Stimulated activated CD4-positive, alpha-beta T cell treated with anti-CD3 and anti-CD28 coated beads, TNF-alpha, amount 100 ng/mL, for 4 hours (primary cell): ENCODE measurements around the gene CABP7.

Experiments used
- DNase-seq, 3 experiments: peaks; one replicate each; pipeline ENCODE4 v3.0.0-alpha.2; 2020; ENCODE audit warnings: low read depth in 3 of 3

The CABP7 gene

GRCh38 chr22:29702000-29702930 lies 17.5 kb upstream of the CABP7 start:
- no peak for DNase-seq

DNA sequence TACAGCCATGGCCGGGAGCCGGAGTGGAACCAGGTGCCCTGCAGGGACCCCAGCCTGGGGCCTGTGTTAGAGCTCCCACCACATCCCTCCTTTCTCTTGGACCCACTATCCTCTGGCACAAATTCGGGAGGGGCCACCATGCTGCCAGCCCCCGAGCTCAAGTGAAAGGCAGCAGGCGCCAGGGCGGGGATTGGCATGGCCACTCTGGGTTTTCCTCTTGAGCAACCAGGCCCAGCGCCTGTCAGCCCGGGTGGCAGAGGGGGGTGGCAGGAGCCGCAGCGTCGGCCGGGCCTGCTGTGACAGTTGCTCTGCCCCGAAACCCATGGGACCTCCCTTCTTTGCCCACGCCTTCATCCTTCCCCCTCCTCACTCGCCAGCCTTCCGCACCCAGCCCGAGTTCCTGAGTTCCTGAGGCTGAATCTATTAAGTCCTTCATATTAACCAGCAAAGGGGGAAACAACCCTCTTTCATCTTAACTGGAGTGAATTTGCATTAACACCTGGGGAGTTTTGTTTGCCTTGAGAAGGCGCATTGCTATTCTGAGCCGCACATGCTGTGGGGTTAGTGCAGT lies 16.8 kb upstream of the CABP7 start:
- DNase-seq = no peak

GRCh38 chr22:29703569-29704195 lies 16.1 kb upstream of the CABP7 start:
- no peak for DNase-seq

DNA sequence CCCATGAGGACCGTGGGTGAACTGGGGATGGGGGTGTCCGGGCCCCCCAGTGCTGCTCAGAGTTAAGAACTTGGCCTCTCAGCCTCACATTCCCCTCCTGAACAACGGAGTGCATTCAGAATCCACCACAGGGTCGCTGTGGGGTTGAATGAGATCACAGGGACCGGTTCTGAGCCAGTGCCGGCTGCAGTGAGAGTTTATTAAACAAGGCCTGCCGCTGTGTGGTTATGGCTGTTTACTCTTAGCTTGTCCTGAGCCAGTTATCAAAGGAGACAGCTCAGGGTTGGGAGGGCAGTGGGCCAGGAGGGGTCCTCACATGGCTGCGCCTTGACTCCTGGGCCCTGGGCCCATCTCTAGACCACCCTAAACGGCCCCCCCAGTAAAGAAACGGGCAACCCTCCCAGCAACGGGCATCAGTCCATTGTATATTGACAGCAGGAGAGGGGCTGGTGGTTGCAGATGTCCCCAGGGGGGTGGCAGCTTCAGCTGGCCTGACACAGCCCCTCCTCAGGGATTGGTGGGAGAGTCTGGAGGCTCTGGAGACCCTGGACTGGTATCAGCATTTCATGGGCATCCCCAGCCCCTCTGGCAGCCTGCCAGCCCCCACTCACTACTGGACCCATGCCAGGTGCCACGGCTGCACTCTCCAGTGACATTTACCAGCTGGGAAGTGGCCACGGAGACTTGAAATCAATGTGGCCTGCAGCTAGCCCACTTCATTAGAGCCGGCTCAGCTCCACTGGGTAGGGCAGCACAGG lies 15.1 kb upstream of the CABP7 start:
- DNase-seq = no peak

GRCh38 chr22:29705651-29706050 lies 14.2 kb upstream of the CABP7 start:
- no peak for DNase-seq

DNA sequence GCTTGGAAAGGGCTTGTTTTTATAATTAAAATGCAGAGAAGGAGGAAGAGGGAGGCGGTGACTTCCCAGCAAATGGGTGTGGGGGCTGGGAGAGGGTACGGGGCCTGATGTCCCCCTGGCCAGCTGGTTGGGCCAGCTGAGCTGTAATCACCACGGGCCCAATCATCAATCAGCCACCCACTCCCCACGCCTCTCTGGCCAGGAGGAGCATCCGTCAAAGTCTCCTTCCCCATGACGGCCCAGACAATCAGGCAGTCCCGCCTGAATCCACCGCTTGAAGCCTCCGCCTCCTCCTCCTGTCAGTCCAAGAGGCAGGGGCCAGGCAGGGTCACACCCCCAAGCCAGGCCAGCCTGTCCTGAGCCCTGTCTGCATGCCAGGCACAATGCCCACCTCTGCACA lies 13.3 kb upstream of the CABP7 start:
- no peak for DNase-seq

DNA sequence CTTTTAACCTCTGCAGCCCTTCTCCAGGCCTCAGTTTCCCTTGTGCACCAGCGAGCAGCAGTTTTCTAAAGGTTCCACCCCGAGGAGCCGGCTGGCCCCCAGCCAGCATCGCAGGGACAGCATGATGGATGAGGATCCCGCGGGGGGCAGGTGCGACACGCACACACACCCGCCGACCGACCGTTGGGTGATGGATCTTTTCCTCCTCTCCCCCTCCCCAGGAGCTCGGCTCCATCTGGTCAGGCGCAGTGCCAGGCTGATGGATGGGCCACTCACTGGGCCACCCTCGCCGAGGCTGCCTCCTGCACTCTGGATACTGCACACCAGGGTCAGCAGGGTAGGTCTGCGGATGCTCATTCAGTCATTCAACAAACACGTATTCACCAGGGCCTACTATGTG lies 12.8 kb upstream of the CABP7 start:
- no peak for DNase-seq

DNA sequence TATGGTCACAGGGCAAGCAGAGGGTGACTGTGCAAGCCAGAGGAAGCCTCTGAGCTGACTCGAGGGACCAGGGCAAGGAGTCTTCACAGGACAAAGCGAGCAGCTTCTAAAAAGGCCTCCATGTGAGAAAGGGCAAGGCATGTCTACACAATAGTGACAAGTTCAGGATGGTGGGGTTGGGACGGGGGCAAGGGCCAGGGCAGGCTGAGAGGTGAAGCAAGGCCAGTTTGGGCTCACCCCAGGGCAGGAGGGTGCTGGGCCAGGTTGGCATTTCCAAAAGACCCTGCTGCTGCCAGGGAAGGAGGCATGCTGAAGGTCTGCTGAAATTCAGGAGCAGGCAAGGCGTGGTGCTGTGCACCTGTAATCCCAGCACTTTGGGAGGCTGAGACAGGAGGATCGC lies 12.3 kb upstream of the CABP7 start:
- DNase-seq = no peak

- DNase-seq = no peak
Measured at GRCh38 chr22:29710193-29710592, 9.6 kb upstream of the CABP7 start.

GRCh38 chr22:29710922-29711593 lies 8.7 kb upstream of the CABP7 start:
- DNase-seq = no peak

DNA sequence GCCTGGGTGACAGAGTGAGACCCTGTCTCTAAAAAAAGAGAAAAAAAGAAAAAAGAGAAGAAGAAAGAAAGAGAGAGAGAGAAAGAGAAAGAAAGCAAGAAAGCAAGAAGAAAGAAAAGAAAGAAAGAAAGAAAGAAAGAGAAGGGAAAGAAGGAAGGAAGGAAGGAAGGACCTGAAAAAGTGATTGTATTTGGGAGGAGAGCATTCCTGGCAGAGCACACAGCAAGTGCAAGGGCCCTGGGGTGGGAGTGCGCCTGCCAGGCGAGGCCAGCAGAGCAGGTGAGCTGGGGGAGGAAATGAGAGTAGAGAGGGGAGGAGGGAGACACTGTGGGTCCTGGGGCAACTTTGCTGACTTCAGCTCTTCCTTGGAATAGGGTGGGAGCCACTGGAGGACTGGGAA lies 7.7 kb upstream of the CABP7 start:
- DNase-seq = no peak

DNA sequence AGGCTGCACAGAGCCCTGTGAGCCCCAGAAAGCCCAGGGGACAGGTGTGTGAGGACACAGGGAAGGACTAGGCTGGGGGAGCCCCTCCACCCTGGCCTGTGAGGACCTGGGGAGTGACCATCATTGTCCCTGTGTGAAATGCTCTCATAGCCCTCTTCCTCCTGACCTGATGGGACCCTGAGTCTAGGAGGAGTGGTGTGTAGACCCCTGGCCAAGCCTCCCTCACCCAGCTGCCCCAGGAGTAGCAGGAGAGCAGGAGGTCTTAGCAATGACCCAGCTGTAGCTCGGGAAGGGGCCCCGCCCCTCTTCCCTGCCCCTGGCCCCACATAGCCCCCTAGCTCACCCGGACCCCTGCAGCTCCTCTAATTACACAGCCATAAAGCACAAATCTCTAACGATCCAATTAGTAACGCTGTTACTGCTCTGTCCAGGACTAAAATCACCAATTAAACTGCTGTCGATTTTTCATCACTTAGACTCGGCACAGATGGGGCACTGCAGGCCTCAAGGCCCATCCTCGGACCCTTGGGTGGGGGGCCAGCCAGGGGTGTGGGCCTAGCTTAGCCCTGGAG lies 6.6 kb upstream of the CABP7 start:
- DNase-seq = no peak

DNA sequence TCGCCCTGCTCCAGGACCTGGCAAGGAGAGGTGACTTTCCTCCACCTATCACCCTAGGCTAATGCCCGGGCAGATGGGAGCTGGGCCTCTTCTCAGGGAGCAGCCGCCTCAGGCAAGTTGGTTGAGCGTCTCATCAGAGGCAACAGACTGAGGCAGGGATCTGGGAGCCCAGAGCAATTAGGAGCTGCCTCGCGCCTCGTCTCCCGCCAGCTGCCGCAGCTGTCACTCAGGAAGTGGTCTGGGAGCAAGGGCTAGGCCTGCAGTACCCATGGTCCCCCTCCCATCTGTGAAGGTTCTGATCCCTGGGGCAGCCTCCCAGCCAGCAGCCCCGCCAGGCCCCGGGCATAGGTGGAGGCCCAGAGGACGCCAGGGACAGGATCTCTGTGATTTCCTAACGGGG lies 4.6 kb upstream of the CABP7 start:
- DNase-seq = no peak

DNA sequence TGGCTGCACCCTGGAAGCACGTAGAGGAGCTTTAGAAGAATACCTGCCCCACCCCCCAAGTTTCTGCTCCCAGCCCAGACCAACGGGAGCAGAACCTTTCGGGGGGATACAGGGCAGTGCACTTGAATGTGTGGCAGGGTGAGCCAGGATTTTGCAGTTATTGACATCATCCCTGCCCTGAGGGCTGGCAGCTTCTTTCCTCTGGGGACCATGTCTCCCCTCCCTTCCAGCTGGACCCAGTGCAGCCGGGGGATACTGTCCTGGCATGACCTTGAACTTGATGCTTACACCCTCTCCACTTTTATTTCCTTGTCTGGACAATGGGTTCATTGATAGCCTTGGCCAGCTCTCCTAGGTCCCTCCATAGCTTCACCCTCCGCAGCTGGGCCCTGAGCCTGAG lies 4.1 kb upstream of the CABP7 start:
- DNase-seq = no peak

GRCh38 chr22:29716814-29717545 lies 2.8 kb upstream of the CABP7 start:
- no peak for DNase-seq

DNA sequence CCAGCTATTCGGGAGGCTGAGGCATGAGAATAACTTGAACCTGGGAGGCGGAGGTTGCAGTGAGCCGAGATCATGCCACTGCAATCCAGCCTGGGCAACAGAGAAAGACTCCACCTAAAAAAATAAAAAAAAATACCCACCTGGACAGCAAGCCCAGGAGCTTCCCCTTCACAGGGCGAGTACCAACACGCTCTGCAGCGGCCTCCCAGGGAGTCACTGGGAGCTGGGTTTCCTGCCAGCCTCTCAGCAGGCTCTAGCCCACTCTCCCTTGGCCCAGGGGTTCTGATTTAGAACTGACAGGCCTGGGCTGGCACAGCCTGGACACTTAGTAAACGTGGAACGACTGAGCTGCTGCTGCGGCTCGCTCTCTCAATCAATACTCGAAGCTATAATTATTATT lies 2.0 kb upstream of the CABP7 start:
- no peak for DNase-seq

DNA sequence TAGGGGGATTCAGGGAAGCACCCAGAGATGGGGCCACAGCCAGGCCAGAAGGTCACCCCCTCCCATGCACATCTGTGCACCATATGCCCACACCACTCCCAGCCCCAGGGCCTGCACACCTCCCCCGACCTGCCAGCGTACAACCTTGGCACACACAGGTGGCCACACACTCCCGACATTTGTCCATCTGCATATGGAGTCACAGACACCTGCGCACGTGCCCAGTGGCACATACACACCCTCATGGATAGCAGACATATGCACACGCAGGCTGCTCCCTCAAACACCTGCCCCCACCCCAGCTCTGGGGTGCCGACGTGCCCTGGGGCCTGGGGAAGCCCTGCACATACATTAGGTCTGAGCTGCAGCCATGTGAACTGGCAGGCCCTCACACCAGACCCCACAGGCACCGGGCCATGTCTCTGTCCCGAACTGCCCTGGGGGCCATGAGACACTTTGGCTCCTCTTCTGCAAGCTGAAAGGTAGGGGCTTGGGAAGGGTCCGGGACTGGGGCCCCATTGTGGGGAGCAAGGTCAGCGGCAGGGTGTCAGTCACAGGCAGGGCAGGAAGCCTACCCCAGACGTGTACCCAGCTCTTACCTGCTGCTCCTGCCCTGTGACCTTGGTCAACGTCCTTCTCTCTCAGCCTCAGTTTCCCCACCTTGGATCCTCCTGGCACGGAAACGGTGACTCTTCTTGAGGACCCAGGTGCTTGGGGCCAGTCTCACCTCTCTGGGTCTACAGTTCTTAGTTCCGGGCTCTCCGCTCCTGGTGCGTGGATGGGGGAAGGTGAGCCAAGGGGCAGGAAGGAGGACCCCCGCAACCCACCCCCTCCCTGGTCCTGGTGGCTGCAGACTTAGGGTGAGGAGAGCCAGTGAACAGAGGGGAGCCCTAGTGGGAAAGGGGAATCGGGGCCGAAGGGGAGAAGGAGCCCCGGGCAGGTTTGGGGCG lies 579 bp upstream of the CABP7 start:
- no peak for DNase-seq

- no peak for DNase-seq
Measured at GRCh38 chr22:29720811-29721323, 1.1 kb downstream of the CABP7 start.

- DNase-seq = no peak
Measured at GRCh38 chr22:29722151-29722550, 2.3 kb downstream of the CABP7 start.
